ENCODE data around the gene PPIL3.

Gene PPIL3

DNA sequence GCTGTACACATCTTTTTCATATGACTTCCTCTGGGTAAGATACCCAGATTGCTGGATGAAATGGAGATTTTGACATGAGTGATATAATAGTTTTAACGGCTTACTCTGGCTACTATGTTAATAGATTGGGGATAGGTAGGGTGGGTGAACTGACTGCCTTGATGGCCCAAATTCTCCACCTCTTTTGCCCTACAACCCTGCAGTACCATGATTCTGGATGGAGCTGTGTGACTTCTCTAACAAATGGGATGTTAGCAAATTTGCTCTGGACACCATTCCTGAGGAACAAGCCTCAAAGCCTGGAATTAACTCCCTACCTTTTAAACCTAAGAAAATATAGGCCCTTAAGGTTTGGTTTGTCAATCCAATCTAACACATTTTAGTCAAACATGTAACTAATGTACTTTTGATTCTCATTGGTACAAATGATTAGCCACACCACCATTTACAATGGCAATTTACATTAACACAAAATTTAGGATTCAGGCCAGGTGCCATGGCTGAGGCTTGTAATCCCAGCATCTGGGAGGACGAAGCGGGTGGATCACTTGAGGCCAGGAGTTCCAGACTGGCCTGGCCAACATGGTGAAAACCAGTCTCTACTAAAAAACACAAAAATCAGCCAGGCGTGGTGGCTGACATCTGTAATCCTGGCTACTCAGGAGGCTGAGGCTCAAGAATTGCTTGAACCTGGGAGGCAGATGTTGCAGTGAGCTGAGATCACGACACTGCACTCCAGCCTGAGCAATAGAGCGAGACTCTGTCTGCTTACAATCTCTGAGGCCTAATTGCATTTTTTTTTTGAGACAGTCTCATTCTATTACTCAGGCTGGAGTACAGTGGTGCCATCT lies 37.3 kb downstream of the PPIL3 start:
- Mint-ChIP-seq H3K27me3 (ENCODE audit: low read depth, poor library complexity) (peaks cover 2% of the 10 kb centered on the region), H3K27ac (peak overlapping the region; percentile 77), H3K4me1 (no peaks in the 10 kb centered on the region), H3K9me3 (no peaks in the 10 kb centered on the region), H3K36me3 (ENCODE audit: low read depth) (peaks cover 55% of the 10 kb centered on the region), H3K4me3 (no peak overlapping the region)
- TF ChIP-seq, protein P1, sequence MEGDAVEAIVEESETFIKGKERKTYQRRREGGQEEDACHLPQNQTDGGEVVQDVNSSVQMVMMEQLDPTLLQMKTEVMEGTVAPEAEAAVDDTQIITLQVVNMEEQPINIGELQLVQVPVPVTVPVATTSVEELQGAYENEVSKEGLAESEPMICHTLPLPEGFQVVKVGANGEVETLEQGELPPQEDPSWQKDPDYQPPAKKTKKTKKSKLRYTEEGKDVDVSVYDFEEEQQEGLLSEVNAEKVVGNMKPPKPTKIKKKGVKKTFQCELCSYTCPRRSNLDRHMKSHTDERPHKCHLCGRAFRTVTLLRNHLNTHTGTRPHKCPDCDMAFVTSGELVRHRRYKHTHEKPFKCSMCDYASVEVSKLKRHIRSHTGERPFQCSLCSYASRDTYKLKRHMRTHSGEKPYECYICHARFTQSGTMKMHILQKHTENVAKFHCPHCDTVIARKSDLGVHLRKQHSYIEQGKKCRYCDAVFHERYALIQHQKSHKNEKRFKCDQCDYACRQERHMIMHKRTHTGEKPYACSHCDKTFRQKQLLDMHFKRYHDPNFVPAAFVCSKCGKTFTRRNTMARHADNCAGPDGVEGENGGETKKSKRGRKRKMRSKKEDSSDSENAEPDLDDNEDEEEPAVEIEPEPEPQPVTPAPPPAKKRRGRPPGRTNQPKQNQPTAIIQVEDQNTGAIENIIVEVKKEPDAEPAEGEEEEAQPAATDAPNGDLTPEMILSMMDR (IDR thresholded peaks at IDR 0.05) = no peak
- no peak for DNase-seq

DNA sequence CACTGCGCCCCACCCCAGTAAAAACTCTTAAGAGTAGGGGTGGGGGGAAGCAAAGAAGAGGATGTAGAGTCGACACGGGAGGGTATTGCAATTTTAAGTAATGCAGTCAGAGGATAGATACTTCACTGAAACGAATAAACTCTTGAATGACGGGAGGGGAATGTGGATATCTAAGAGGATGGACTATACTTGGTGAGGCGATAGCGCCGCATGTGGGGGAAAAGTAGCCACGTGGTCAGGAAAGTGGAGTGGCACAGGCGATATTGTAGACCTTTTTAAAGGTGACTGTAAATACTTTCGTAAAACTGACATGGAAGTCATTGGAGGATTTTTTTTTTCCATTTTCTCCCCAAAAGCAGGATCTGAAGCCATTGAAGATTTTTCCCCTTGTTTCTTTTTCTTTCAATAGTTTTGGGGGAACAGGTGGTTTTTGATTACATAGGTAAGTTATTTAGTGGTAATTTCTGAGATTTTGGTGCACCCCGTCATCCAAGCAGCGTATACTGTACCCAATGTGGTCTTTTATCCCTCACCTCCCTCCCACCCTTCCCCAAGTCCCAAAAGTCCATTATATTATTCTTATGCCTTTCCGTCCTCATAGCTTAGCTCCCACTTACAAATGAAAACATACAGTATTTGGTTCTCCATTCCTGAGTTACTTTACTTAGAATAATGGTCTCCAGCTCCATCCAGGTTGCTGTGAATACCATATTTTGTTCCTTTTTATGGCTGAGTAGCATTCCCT lies 38.2 kb downstream of the PPIL3 start:
- Mint-ChIP-seq H3K36me3 (ENCODE audit: low read depth) (peaks cover 50% of the 10 kb centered on the region), H3K27ac (peak overlapping the region; percentile 77), H3K27me3 (ENCODE audit: low read depth, poor library complexity) (peaks cover 2% of the 10 kb centered on the region), H3K4me3 (no peak overlapping the region), H3K9me3 (no peaks in the 10 kb centered on the region), H3K4me1 (no peaks in the 10 kb centered on the region)
- TF ChIP-seq, protein P1 (IDR thresholded peaks at IDR 0.05) = no peak
- no peak for DNase-seq

DNA sequence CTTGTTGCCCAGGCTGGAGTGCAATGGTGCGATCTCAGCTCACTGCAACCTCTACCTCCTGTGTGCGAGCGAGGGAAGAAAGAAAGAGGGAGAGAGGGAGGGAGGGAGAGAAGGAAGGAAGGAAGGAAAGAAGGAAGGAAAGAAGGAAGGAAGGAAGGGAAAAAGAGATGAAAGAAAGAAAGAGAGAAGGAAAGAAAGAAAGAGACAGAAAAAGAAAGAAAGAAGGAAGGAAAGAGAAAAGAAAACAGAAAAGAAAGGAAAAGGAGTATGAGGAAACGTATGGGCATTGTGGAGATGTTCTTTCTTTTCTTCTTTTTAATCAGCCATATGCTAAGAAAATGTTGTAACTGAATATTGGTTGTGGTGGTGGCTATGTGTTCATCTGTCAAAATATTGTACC lies 40.9 kb downstream of the PPIL3 start:
- TF ChIP-seq, protein P1 (IDR thresholded peaks at IDR 0.05) = no peak
- H3K36me3 Mint-ChIP-seq (ENCODE audit: low read depth) = peaks cover 23% of the 10 kb centered on the region
- H3K4me3 Mint-ChIP-seq = no peak overlapping the region
- peaks cover 2% of the 10 kb centered on the region for H3K27me3 Mint-ChIP-seq (ENCODE audit: low read depth, poor library complexity)
- H3K9me3 Mint-ChIP-seq = no peaks in the 10 kb centered on the region
- no peak for DNase-seq
- H3K4me1 Mint-ChIP-seq = no peaks in the 10 kb centered on the region
- no peak overlapping the region for H3K27ac Mint-ChIP-seq

DNA sequence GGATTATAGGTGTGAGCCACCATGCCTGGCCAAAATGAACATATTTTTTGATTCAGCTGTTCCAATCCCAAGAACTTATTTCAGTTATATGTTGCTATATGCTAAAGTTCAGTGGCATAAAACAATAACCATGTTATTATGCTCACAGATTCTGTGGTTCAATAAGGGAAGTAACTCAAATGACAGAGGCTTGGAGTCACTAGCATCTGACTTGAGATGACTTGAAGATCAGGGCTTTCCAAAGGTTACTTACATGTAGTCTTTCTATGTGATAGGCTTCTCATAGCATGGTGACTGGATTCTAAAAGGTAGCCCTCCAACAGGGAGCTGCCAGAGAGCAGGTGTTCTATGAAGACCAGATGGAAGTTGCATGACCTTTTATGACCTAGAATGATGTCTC lies 41.6 kb downstream of the PPIL3 start:
- H3K27me3 Mint-ChIP-seq (ENCODE audit: low read depth, poor library complexity) = peaks cover 2% of the 10 kb centered on the region
- no peaks in the 10 kb centered on the region for H3K4me1 Mint-ChIP-seq
- no peaks in the 10 kb centered on the region for H3K9me3 Mint-ChIP-seq
- DNase-seq = no peak
- peaks cover 17% of the 10 kb centered on the region for H3K36me3 Mint-ChIP-seq (ENCODE audit: low read depth)
- no peak overlapping the region for H3K27ac Mint-ChIP-seq
- TF ChIP-seq, protein P1 (IDR thresholded peaks at IDR 0.05) = no peak
- no peak overlapping the region for H3K4me3 Mint-ChIP-seq

DNA sequence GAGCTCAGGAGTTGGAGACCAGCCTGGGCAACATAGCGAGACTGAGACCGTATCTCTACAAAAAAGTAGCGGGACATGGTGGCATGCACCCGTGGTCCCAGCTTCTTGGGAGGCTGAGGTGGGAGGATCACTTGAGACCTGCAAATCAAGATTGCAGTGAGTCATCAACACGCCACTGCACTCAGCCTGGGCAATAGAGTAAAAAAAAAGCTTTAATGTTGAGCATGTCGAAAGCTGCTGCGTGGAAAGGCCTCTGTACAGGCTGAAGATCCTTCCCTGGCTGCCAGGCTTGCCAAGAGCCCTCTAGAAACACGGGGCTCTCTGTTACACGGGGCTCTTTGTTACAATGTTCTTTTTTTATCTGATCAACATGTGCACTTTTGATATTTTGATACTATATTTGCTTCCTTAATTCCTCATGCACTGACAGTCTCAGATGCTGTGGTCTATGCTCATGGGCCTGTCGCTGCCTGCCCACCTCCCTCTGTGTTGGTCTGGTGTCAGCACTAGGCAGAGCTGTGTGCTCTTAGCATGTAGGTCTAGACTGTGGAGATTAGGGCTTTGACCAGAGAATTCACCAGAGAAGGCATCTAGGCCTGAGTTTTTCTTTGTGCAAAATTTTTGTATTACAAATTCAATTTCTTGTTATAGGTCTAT lies 43.1 kb downstream of the PPIL3 start:
- no peak overlapping the region for H3K27ac Mint-ChIP-seq
- no peaks in the 10 kb centered on the region for H3K4me1 Mint-ChIP-seq
- H3K9me3 Mint-ChIP-seq = no peaks in the 10 kb centered on the region
- H3K36me3 Mint-ChIP-seq (ENCODE audit: low read depth) = peaks cover 5% of the 10 kb centered on the region
- no peak for DNase-seq
- peaks cover 2% of the 10 kb centered on the region for H3K27me3 Mint-ChIP-seq (ENCODE audit: low read depth, poor library complexity)
- no peak overlapping the region for H3K4me3 Mint-ChIP-seq
- TF ChIP-seq, protein P1 (IDR thresholded peaks at IDR 0.05) = no peak

Data from nephron progenitor cell (in vitro differentiated cells).